ENCODE measurements around the gene TMEM63B.
"Not testable (repeated sequence)": the region's sequence is repeated elsewhere in the genome, so short reads cannot be mapped to it uniquely, and the experiment has no call there.

The TMEM63B gene

DNA sequence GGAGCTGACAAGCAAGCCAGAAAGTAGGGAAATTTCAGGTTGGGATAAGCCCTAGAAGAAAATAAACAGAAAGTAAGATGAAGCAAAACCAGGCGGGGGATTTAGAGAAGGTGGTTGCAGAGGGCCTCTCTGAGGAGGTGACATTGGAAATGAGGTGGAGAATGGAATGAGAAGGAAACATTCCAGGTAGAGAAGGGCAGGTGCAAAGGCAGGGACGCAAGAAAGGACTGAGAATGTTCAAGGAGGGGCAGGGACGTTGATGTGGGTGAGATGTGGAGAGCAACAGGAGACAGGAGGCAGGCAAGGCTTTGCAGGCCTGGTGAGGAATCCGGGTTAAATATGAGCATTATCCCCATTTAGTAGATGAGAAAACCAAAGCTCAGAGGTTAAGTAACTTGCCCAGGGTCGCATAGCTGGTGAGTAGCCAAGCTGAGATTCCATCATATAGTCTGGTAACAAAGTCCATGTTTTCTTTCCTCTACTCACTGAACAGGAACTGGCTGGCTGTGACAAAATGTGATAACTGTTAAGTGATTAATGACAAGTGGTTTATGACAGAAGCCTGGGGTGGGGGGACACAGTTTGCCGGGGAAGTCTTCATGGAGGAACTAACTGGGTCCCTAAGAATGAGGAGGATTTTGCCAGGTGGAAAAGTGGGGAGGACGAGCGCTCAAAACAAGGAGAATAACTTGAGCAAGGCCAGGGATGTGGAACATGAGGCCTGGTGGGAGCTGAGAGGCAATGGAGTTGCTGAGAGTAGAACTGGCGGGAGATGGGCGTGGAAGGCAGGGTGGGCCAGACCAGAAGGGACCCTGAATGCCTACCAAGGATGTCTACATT lies 32.7 kb upstream of the TMEM63B start:
- no peak for DNase-seq

DNA sequence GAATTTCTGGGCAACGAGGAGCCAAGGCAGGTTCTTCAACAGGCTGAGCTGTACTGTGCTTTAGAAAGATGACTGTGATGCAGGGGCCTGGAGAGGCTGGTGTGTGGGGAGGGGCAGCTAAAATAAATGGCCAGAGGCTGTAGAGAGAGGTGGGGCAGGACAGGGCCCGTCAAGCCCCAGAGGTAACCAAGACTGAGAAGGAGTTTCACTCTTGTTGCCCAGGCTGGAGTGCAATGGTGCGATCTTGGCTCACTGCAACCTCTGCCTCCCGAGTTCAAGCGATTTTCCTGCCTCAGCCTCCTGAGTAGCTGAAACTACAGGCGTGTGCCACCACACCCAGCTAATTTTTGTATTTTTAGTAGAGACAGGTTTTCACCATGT lies 32.1 kb upstream of the TMEM63B start:
- DNase-seq: not testable (repeated sequence)

GRCh38 chr6:44096612-44097011 lies 30.7 kb upstream of the TMEM63B start:
- DNase-seq: peak; percentile 73 to 75

GRCh38 chr6:44097782-44098317 lies 29.5 kb upstream of the TMEM63B start:
- DNase-seq: no peak

DNA sequence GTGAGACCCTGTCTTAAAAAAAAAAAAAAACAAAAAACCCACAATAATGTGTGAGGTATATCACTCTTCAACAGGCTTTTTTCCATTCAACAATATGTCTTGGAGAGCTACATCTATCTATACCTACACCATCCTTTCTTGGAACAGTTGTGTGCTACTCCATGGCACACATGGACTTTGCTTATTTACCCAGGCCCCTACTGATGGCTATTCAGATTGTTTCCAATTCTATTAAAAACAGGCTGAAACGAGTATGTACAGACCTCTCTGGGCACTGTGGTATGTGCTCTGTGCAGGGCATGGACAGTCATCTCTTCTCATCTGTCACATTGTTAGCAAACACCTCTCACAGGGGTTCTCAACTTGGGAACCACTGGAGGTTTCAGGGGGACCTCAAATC lies 28.2 kb upstream of the TMEM63B start:
- DNase-seq: no peak

GRCh38 chr6:44100088-44100550 lies 27.2 kb upstream of the TMEM63B start:
- DNase-seq: no peak

DNA sequence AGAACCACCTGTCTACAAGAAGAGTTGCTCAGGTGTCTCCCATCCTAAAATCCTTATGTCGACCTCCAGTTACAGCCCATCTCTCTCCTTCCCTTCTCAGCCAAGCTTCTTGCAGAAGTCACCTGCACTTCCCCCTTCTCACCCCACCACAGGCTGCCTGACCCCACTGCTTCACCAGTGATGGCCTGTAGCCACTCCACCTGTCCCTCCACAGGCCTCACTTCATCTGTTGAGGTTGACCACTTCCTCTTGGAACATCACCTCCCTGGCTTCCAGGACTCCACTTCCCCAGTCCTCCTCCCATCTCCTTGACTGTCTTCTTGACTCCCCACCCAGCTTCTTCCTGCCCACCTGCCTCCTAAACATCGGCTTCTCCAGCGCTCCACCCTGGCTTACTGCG lies 25.5 kb upstream of the TMEM63B start:
- DNase-seq: no peak

DNA sequence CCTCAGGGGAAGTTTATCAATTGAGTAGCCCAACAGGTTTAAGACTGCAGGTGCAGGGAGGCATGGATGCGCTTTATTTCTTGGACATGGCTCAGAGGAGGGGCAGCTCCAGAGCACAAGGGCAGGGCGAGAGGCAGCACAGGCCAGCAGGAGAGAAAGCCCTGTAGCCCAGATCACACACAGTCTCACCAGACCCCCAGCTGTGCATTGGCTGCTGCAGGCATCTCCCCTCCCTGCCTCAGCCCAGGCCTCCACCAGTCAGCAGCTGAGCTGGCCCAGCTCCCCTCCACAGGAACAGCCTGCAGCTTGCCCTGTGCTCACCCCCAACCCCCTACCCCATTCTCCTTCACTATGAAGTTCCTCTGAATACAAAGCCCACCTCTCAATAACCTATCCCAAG lies 24.8 kb upstream of the TMEM63B start:
- DNase-seq: no peak

- no peak for DNase-seq
These were observed 22.8 kb upstream of the TMEM63B start for GRCh38 chr6:44104481-44105021.

DNA sequence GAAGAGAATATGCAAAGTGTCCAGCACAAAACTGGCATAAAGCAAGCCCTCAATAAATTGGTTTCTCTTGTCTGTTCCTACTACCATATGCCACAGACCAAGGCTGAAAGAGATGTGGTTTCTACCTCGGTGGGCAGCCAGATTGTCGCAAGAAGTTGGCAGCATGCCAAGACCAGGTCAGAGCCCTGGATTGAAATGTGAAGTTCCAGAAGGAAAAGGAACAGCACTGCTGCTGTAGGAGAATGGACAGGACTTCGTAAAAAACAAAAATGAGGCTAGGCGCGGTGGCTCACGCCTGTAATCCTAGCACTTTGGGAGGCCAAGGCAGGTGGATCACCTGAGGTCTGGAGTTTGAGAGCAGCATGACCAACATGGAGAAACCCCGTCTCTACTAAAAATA lies 22.2 kb upstream of the TMEM63B start:
- DNase-seq: no peak

GRCh38 chr6:44105993-44106740 lies 21.2 kb upstream of the TMEM63B start:
- DNase-seq: no peak

GRCh38 chr6:44107017-44107416 lies 20.3 kb upstream of the TMEM63B start:
- no peak for DNase-seq

DNA sequence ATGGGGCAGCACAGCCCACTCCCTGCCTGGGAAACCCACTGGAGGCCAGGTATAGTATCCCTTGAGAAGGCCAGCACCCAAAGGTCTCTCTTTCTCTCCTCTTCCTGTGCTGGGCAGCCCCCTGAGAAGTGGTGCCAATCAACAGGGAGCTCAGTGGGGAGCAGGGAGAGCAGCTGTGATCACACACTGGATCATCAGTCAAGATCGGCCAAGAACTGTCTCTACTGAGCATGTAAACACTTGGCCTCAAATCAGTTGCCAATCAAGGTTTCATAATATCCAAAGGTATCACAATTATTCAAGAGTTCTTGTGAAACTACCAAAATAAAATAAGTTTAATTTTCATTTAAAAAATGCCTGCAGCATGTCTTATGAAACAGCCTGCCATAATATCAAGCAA lies 18.9 kb upstream of the TMEM63B start:
- no peak for DNase-seq

DNA sequence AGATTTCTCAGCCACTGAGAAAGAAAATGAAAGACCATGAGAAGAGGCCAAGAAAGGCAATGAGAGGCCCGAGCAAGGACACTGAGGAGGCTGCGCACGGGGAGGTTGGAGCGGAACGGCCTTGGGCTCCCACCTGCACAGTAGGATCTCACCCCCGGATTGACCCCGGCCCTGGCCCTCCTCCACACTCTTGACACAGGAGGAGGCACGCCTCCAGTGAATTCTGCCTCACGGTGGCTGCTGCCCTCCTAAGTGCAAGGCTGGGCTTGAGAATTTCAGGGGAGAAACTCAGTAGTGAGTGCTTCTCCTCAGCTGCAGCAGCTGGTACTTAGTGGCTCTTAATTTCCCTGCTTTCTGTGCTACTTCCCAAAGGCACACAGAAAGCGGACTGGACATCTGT lies 18.1 kb upstream of the TMEM63B start:
- no peak for DNase-seq

DNA sequence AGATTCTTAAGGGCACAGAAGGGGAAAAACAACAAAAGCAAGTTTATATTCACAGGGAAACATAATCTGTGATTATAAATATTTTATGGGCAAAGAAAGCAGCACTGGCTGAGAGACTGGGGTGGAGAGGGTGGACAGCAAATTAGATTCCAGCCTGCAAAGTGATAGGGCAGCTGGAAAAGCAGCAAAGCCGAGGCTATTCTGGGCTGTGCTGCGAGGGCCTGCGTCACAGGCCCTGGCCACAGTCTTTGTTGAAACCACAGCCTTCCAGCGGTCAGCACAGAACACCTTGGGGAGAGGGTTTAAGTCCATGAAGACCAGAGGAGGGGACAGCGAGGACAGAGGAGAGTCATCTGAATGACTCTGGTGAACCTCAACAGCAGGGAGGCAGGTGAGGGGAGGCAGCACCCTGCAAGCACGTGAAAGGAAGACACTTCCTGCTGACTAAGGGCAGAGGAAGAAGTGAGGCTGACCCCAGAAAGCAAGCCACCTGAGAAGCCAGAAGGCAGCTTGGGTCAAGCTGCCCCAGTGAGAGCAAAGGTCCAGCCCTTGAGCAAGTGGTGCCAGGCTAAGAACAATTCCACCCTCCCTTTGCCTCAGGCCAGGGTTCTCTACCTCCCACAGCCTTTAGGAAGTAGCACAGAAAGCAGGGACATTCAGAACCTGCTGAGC lies 17.2 kb upstream of the TMEM63B start:
- no peak for DNase-seq

DNA sequence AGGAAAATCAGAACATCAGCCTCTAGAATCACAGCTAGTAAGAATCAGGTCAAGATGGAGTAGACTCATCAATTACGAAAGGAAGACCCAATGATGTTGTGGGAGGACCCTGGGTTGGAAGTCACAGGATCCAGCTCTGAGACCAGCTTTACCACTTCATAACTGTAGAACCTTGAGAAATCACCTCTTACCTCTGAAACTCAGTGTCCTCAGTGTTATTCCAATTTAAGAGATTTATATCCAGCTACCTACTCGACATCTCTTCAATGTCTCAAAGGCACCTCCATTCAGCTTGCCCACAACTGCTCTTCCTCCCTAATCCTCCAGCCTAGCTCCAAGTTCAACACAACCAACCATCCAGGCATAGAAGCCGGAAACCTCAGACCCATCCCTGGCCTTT lies 16.4 kb upstream of the TMEM63B start:
- no peak for DNase-seq

- DNase-seq: no peak
These were observed 15.6 kb upstream of the TMEM63B start for GRCh38 chr6:44111434-44112417.

DNA sequence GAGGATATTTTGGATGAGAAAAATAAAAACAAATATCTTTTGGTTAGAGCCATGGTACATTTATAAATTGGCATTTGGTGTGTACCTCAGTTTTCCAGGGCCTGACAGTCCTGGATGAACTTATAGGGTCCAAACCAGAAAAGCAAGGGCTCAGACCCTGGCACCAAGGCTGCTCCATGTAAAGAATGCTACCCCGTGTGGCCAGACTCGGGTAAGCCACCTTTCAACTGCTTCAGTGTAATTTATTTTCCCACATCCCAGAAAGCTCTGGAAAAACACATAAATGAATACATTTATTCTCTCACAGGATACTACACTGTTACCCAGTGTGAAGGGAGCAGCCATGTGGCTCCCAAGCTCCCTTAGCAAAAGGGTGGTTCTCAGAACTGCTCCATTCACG lies 13.9 kb upstream of the TMEM63B start:
- no peak for DNase-seq

DNA sequence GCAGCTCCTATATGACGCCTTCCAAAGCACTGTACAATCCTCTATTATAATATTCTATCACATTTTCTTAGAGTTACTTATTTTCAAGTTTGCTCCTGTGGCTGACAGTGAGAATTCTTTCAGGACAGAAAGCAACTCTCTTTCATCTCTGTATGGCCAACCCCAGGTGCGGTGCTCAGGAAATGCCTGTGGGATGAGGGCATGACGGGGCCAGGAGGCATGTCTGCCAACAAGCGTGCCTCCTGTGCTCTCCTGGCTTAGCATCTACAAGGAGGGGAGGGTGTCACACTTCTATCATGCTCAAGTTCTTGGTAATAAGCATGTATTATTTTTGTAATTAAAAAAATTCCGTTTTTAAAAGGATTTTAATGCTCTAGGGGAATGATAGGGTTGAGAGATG lies 11.5 kb upstream of the TMEM63B start:
- DNase-seq: no peak

- no peak for DNase-seq
These were observed 10.5 kb upstream of the TMEM63B start for GRCh38 chr6:44116641-44117382.
